HL-60/S4 treated with retinoic acid at 250 ng/mL for 4 days and 3 days (cell line): Measurements from ENCODE around the gene NOMO2.
"Not testable (repeated sequence)": the region's sequence is repeated elsewhere in the genome, so short reads cannot be mapped to it uniquely, and the experiment has no call there.

ENCODE experiments used
- in situ Hi-C: fragments of 300-500 bp; cut with MboI; formaldehyde crosslinking; loops from 2 replicates; pipeline ENCODE4 v1.7.0; 2022; ENCODE audit warnings: low sequenced_read_pairs

The NOMO2 gene

GRCh38 chr16:18521445-18522181 lies 40.3 kb downstream of the NOMO2 start:
- in situ Hi-C loops, result not testable (repeated sequence)

GRCh38 chr16:18518536-18519283 lies 43.2 kb downstream of the NOMO2 start:
- in situ Hi-C loops, result not testable (repeated sequence)

- in situ Hi-C loops, result not testable (repeated sequence)
Observed at GRCh38 chr16:18498430-18498829, 63.5 kb downstream of the NOMO2 start.

- in situ Hi-C loops, result not testable (repeated sequence)
Observed at GRCh38 chr16:18497032-18497431, 64.9 kb downstream of the NOMO2 start.

GRCh38 chr16:18492118-18492897 lies 69.6 kb downstream of the NOMO2 start:
- in situ Hi-C loops, result not testable (repeated sequence)

GRCh38 chr16:18436025-18436424 lies 125.9 kb downstream of the NOMO2 start:
- in situ Hi-C loops, result not testable (repeated sequence)

- in situ Hi-C loops, result not testable (repeated sequence)
Observed at GRCh38 chr16:18415827-18416226, 146.1 kb downstream of the NOMO2 start.

GRCh38 chr16:18409532-18410293 lies 152.2 kb downstream of the NOMO2 start:
- in situ Hi-C loops, result not testable (repeated sequence)

GRCh38 chr16:18401851-18402657 lies 159.8 kb downstream of the NOMO2 start:
- in situ Hi-C loops, result not testable (repeated sequence)

GRCh38 chr16:18401159-18401558 lies 160.7 kb downstream of the NOMO2 start:
- in situ Hi-C loops, result not testable (repeated sequence)

- in situ Hi-C loops, result not testable (repeated sequence)
Observed at GRCh38 chr16:18394363-18394762, 167.5 kb downstream of the NOMO2 start.

- in situ Hi-C loops, result not testable (repeated sequence)
Observed at GRCh38 chr16:18387767-18388166, 174.1 kb downstream of the NOMO2 start.

- in situ Hi-C loops, result not testable (repeated sequence)
Observed at GRCh38 chr16:18386517-18386916, 175.4 kb downstream of the NOMO2 start.

- in situ Hi-C loops, result not testable (repeated sequence)
Observed at GRCh38 chr16:18385285-18385684, 176.6 kb downstream of the NOMO2 start.

- in situ Hi-C loops, result not testable (repeated sequence)
Observed at GRCh38 chr16:18384869-18385268, 177.0 kb downstream of the NOMO2 start.

GRCh38 chr16:18384098-18384636 lies 177.7 kb downstream of the NOMO2 start:
- in situ Hi-C loops, result not testable (repeated sequence)

GRCh38 chr16:18382696-18383095 lies 179.2 kb downstream of the NOMO2 start:
- in situ Hi-C loops, result not testable (repeated sequence)
